ENCODE results near the gene GPR12. TPM values are rescaled to one million over a fixed set of nuclear protein-coding genes. Genes with fewer than 3 reads are reported as not detected.

Gene GPR12
- total RNA-seq, 1 donor from 2014 or later = not detected

GRCh38 chr13:26785838-26786630, 25.4 kb upstream of the GPR12 start:
- no peak for TF ChIP-seq CTCF (IDR thresholded peaks at IDR 0.05; ENCODE audit: insufficient read depth, low read length, poor library complexity, severe bottlenecking)
- DNase-seq (ENCODE audit: low read depth) = no peak
- H3K36me3 ChIP-seq (ENCODE audit: control insufficient read depth, insufficient read depth, low read length) = no peaks in the 10 kb centered on the region
- no peak overlapping the region for H3K4me3 ChIP-seq (ENCODE audit: low read depth, low read length)
- peaks cover 12% of the 10 kb centered on the region for H3K27me3 ChIP-seq (ENCODE audit: control insufficient read depth, insufficient read depth, low read length)

GRCh38 chr13:26784704-26785639, 24.4 kb upstream of the GPR12 start:
- Histone ChIP-seq H3K4me3 (ENCODE audit: low read depth, low read length) (no peak overlapping the region), H3K36me3 (ENCODE audit: control insufficient read depth, insufficient read depth, low read length) (no peaks in the 10 kb centered on the region), H3K27me3 (ENCODE audit: control insufficient read depth, insufficient read depth, low read length) (peaks cover 12% of the 10 kb centered on the region)
- TF ChIP-seq CTCF (IDR thresholded peaks at IDR 0.05; ENCODE audit: insufficient read depth, low read length, poor library complexity, severe bottlenecking) = no peak
- DNase-seq (ENCODE audit: low read depth) = no peak

- TF ChIP-seq CTCF (IDR thresholded peaks at IDR 0.05; ENCODE audit: insufficient read depth, low read length, poor library complexity, severe bottlenecking) = no peak
- Histone ChIP-seq H3K27me3 (ENCODE audit: control insufficient read depth, insufficient read depth, low read length) (peaks cover 4% of the 10 kb centered on the region), H3K4me3 (ENCODE audit: low read depth, low read length) (no peak overlapping the region), H3K36me3 (ENCODE audit: control insufficient read depth, insufficient read depth, low read length) (no peaks in the 10 kb centered on the region)
- no peak for DNase-seq (ENCODE audit: low read depth)
Measured at GRCh38 chr13:26780411-26780810, 19.8 kb upstream of the GPR12 start.

- peaks cover 2% of the 10 kb centered on the region for H3K27me3 ChIP-seq (ENCODE audit: control insufficient read depth, insufficient read depth, low read length)
- no peak for TF ChIP-seq CTCF (IDR thresholded peaks at IDR 0.05; ENCODE audit: insufficient read depth, low read length, poor library complexity, severe bottlenecking)
Measured at GRCh38 chr13:26779321-26779720, 18.7 kb upstream of the GPR12 start.

GRCh38 chr13:26772531-26772930, 11.9 kb upstream of the GPR12 start:
- H3K36me3 ChIP-seq (ENCODE audit: control insufficient read depth, insufficient read depth, low read length) = no peaks in the 10 kb centered on the region
- no peak for TF ChIP-seq CTCF (IDR thresholded peaks at IDR 0.05; ENCODE audit: insufficient read depth, low read length, poor library complexity, severe bottlenecking)
- no peaks in the 10 kb centered on the region for H3K27me3 ChIP-seq (ENCODE audit: control insufficient read depth, insufficient read depth, low read length)
- DNase-seq (ENCODE audit: low read depth) = no peak
- no peak overlapping the region for H3K4me3 ChIP-seq (ENCODE audit: low read depth, low read length)

More at GRCh38 chr13:26779321-26779720, 18.7 kb upstream of the GPR12 start:
- no peak overlapping the region for H3K4me3 ChIP-seq (ENCODE audit: low read depth, low read length)
- no peak for DNase-seq (ENCODE audit: low read depth)
- H3K36me3 ChIP-seq (ENCODE audit: control insufficient read depth, insufficient read depth, low read length) = no peaks in the 10 kb centered on the region
